Endothelial cell of umbilical vein (primary cell): Measurements from ENCODE around the gene CNN2. TPM values are rescaled to one million over a fixed set of nuclear protein-coding genes. Genes with fewer than 3 reads are reported as not detected.

Source experiments
- Bru-seq: library from RNA; stranded (reverse); fragments of 400-500 nt; gene quantifications from one replicate; lab custom pipeline; 2021; lab: Mats Ljungman, UMichigan
- BruChase-seq, 2 experiments: library from RNA; stranded (reverse); fragments of 400-500 nt; gene quantifications; one replicate each; lab custom pipeline; 2021; lab: Mats Ljungman, UMichigan
- BruUV-seq: library from RNA; stranded (reverse); fragments of 400-500 nt; replicated peaks from 2 replicates; lab custom pipeline; 2021; lab: Mats Ljungman, UMichigan
- CTCF ChIA-PET: fragments of 300-600, 350-600 bp; sonication (Branson Sonifier 250); formaldehyde crosslinking; loops from one replicate; lab custom pipeline; 2021; ENCODE audit warnings: antibody characterized with exemption, inconsistent platforms; lab: Charles Lee
- POLR2A ChIA-PET: fragments of 300-600, 350-600 bp; sonication (Branson Sonifier 250); formaldehyde crosslinking; loops from one replicate; lab custom pipeline; 2021; ENCODE audit warnings: antibody characterized with exemption, inconsistent platforms; lab: Charles Lee
- DNase-seq: peaks from one replicate; pipeline ENCODE4 v3.0.0-alpha.2; 2011; ENCODE audit warnings: low read depth, low spot score
- FAIRE-seq: peaks from 2 replicates; lab custom pipeline; 2011; peaks lifted over from hg19 to GRCh38; lab: Jason Lieb, UNC
- H2AFZ ChIP-seq: 2 replicates; pipeline ENCODE4 v1.6.0; 2012; ENCODE audit warnings: low read depth, low read length, control low read depth, inconsistent platforms
- H3K27ac ChIP-seq: 2 replicates; pipeline ENCODE4 v1.5.1; 2011; ENCODE audit warnings: low read depth, mild to moderate bottlenecking, control low read depth, low read length, moderate library complexity; ENCODE audit not compliant: insufficient read depth
- H3K27me3 ChIP-seq, 2 experiments: 2 replicates each; pipeline versions ENCODE4 v1.6.0 to v1.6.1; 2011; ENCODE audit warnings: low read length in 2 of 2, mixed read lengths in 1 of 2; ENCODE audit not compliant: control insufficient read depth in 2 of 2, insufficient read depth in 2 of 2
- H3K36me3 ChIP-seq, 2 experiments: 2 replicates in 1 of 2; 3 replicates in 1 of 2; pipeline ENCODE4 v1.5.1; 2011; ENCODE audit warnings: low read length in 2 of 2, mild to moderate bottlenecking in 1 of 2, moderate library complexity in 1 of 2; ENCODE audit not compliant: control insufficient read depth in 2 of 2, insufficient read depth in 2 of 2; ENCODE audit errors: extremely low read depth in 1 of 2
- H3K4me1 ChIP-seq: 3 replicates; pipeline ENCODE4 v1.5.1; 2011; ENCODE audit warnings: mild to moderate bottlenecking, low read length; ENCODE audit not compliant: control insufficient read depth, insufficient read depth; ENCODE audit errors: extremely low read depth
- H3K4me2 ChIP-seq: 2 replicates; pipeline ENCODE4 v1.6.1; 2011; ENCODE audit warnings: low read length, control low read depth, mixed read lengths; ENCODE audit not compliant: insufficient read depth
- H3K4me3 ChIP-seq, 3 experiments: fragments of 200-600 bp in 1 of 3; sonication (generic), shearing (Covaris generic) in 1 of 3; replicated peaks in 1 of 3; 2 replicates each; pipeline ENCODE4 v1.5.1; 2011 to 2016; ENCODE audit warnings: control low read depth in 3 of 3, low read length in 3 of 3, mild to moderate bottlenecking in 2 of 3, inconsistent platforms in 1 of 3, low read depth in 1 of 3, moderate library complexity in 1 of 3; ENCODE audit not compliant: insufficient read depth in 1 of 3
- H3K79me2 ChIP-seq: 2 replicates; pipeline ENCODE4 v1.6.0; 2012; ENCODE audit warnings: low read length, inconsistent platforms; ENCODE audit not compliant: control insufficient read depth, insufficient read depth
- H3K9ac ChIP-seq: replicated peaks from 2 replicates; pipeline ENCODE3; 2011; ENCODE audit warnings: low read length, control low read depth; ENCODE audit not compliant: insufficient read depth; ENCODE audit errors: extremely low read depth
- H3K9me1 ChIP-seq: replicated peaks from 3 replicates; pipeline ENCODE4 v1.6.0; 2011; ENCODE audit warnings: mild to moderate bottlenecking, low read length; ENCODE audit not compliant: control insufficient read depth, insufficient read depth; ENCODE audit errors: extremely low read depth
- H3K9me3 ChIP-seq: replicated peaks from 2 replicates; pipeline ENCODE4 v1.5.1; 2012; ENCODE audit warnings: low read length, inconsistent platforms; ENCODE audit not compliant: control insufficient read depth, insufficient read depth
- H4K20me1 ChIP-seq: replicated peaks from 2 replicates; pipeline ENCODE3; 2011; ENCODE audit warnings: mild to moderate bottlenecking, low read length; ENCODE audit not compliant: control insufficient read depth, insufficient read depth; ENCODE audit errors: extremely low read depth
- CTCF ChIP-seq, 2 donors: IDR thresholded peaks; 1 replicate in 1 of 2; 2 replicates in 1 of 2; pipeline ENCODE4 v1.5.1; 2011; ENCODE audit warnings: low read length in 2 of 2, mild to moderate bottlenecking in 2 of 2, moderate library complexity in 2 of 2, control low read depth in 1 of 2, inconsistent platforms in 1 of 2, low read depth in 1 of 2; ENCODE audit not compliant: insufficient read depth in 1 of 2; ENCODE audit errors: extremely low read depth in 1 of 2
- FOS ChIP-seq: IDR thresholded peaks from 2 replicates; pipeline ENCODE4 v1.6.1; 2011; ENCODE audit warnings: mild to moderate bottlenecking, low read length, moderate library complexity, borderline replicate concordance; ENCODE audit not compliant: insufficient read depth
- JUN ChIP-seq: IDR thresholded peaks from 2 replicates; pipeline ENCODE4 v1.6.1; 2011; ENCODE audit warnings: borderline replicate concordance, low read depth; ENCODE audit not compliant: insufficient read length, insufficient read depth
- MAX ChIP-seq: IDR thresholded peaks from 2 replicates; pipeline ENCODE4 v1.6.1; 2011; ENCODE audit not compliant: insufficient read depth, insufficient read length
- MYC ChIP-seq: IDR thresholded peaks from one replicate; pipeline ENCODE4 v1.6.1; 2011; ENCODE audit warnings: mild to moderate bottlenecking, low read depth, low read length
- POLR2A ChIP-seq: IDR thresholded peaks from 2 replicates; pipeline ENCODE4 v1.6.1; 2012; ENCODE audit warnings: low read depth, mild to moderate bottlenecking, control low read depth, low read length
- POLR2AphosphoS5 ChIP-seq: IDR thresholded peaks from 2 replicates; pipeline ENCODE4 v1.6.1; 2012; ENCODE audit warnings: low read depth, mild to moderate bottlenecking, control low read depth, low read length, moderate library complexity; ENCODE audit not compliant: insufficient read depth
- dilution Hi-C: fragments of 300-500 bp; cut with MboI; formaldehyde crosslinking; loops from one replicate; pipeline ENCODE4 v1.15.0; 2019; ENCODE audit warnings: low sequenced_read_pairs; ENCODE audit not compliant: extremely low pct_ligation_motif_present
- intact Hi-C: fragments of 100-400 bp; cut with micrococcal nuclease; formaldehyde crosslinking; loops from one replicate; pipeline ENCODE4 v1.10.0; 2022
- long read RNA-seq: library from polyadenylated mRNA; stranded (forward); transcript quantifications from one replicate; pipeline ENCODE4 v2.0.0, GENCODE V29; 2021
- polyA minus RNA-seq, 3 experiments: library from RNA; depleted of rRNA, polyadenylated mRNA; stranded (reverse); fragments of >200 nt; gene quantifications; 1 replicate in 1 of 3; 2 replicates in 2 of 3; pipeline ENCODE4 v1.2.3, GENCODE V29; 2011
- polyA plus RNA-seq, 4 experiments: library from polyadenylated mRNA; depleted of rRNA in 3 of 4; stranded (reverse) in 3 of 4; unstranded in 1 of 4; fragments of >200 nt; gene quantifications; 2 replicates each; pipeline versions ENCODE4 v1.2.1 to v1.2.3, GENCODE V29; 2011 to 2012; ENCODE audit warnings: missing spikeins in 1 of 4
- total RNA-seq: library from RNA; stranded (reverse); gene quantifications from 2 replicates; pipeline ENCODE4 v1.2.3, GENCODE V29; 2021

The CNN2 gene
- total RNA-seq: 280 and 286 TPM in 2 replicates
- polyA plus RNA-seq: 185 and 207 TPM in 2 replicates
- polyA plus RNA-seq (2011; cell fraction: cytosol; rRNA removed): 229 and 243 TPM in 2 replicates
- polyA plus RNA-seq (2011; cell fraction: nucleus; rRNA removed): 142 and 181 TPM in 2 replicates
- polyA plus RNA-seq (2012): 136 and 160 TPM in 2 replicates
- polyA minus RNA-seq: 234 and 253 TPM in 2 replicates
- 88.5 TPM for polyA minus RNA-seq (2011; cell fraction: cytosol; rRNA and poly(A)+ RNA removed)
- 55.9 and 80.4 TPM in 2 replicates for polyA minus RNA-seq (2011; cell fraction: nucleus; rRNA and poly(A)+ RNA removed)
- Bru-seq, nascent RNA: percentile 68 among the genes with signal in this experiment
- BruChase-seq, experiment 1, labeled RNA remaining after a 6-hour chase: percentile 97 among the genes with signal in this experiment
- BruChase-seq, experiment 2, labeled RNA remaining after a 2-hour chase: percentile 87 among the genes with signal in this experiment
- long read RNA-seq, transcript CNN2-201 (7 exons, 2,179 nt): major isoform, 251 of 419 reads
- long read RNA-seq, transcript CNN2-202 (6 exons, 2,033 nt): minor isoform, 35 of 419 reads
- long read RNA-seq, transcript CNN2-208 (6 exons, 828 nt): minor isoform, 8 of 419 reads
- long read RNA-seq, transcript CNN2-206 (1 exons, 2,266 nt): minor isoform, 70 of 419 reads
- long read RNA-seq, partial matches to known transcripts: 40 of 419 reads
- long read RNA-seq, other reads (novel, unspliced or antisense): 6 of 419 reads

- H3K27ac ChIP-seq: peak within 1 kb of the TSS; percentile 70
- H2AFZ ChIP-seq: peak within 1 kb of the TSS; percentile 58
- no peaks in the 10 kb centered on the region for H3K9me1 ChIP-seq
- H3K4me3 ChIP-seq: peak within 1 kb of the TSS; percentile 52 to 88 (median 84)
- H3K79me2 ChIP-seq: peaks cover 40% of the 10 kb centered on the region
- no peaks in the 10 kb centered on the region for H3K36me3 ChIP-seq
- H3K9me3 ChIP-seq: no peaks in the 10 kb centered on the region
- ChIA-PET CTCF (interaction anchor here (1.2 to 1.7 kb wide), 4 partner anchors 13 to 218 kb away, joined by 3 to 8 read pairs (median 6); partner anchors contain the start of gene ABCA7), POLR2A (interaction anchor here (0.6 to 5.7 kb wide), 10 partner anchors 9 to 243 kb away, joined by 3 to 36 read pairs (median 3); partner anchors contain the start of genes ABCA7, ARHGAP45 and CIRBP)
- H3K9ac ChIP-seq: peak within 1 kb of the TSS; percentile 89
- H3K27me3 ChIP-seq: no peaks in the 10 kb centered on the region
- dilution Hi-C loops (no loop called here), intact Hi-C loops (no loop called here)
- FAIRE-seq: peak; percentile 90
- H4K20me1 ChIP-seq: no peaks in the 10 kb centered on the region
- H3K4me2 ChIP-seq: peak within 1 kb of the TSS; percentile 76
- peaks cover 9% of the 10 kb centered on the region for H3K4me1 ChIP-seq
- TF ChIP-seq POLR2AphosphoS5 (peak; percentile 87), FOS (no peak), POLR2A (peak; percentile 83), CTCF (IDR thresholded peaks at IDR 0.05; ENCODE audit: extremely low read depth in 1 of 2, insufficient read depth in 1 of 2, low read depth in 1 of 2, low read length in 2 of 2) (no peak), MAX (no peak), MYC (no peak), JUN (no peak)
- peak; percentile 80 for DNase-seq
- TSS peak; percentile 83 for BruUV-seq
Measured at GRCh38 chr19:1025960-1026782, at the start of gene CNN2. CNN2 (plus strand) TSS chr19:1026608; CDS start chr19:1026662, 54 bp downstream.
